Stimulated activated CD4-positive, alpha-beta T cell treated with anti-CD3 and anti-CD28 coated beads, Interleukin-2, amount 100 ng/mL, for 48 hours (primary cell): ENCODE data around the gene POLR3GL.

Experiments used
- DNase-seq, 2 donors: peaks; one replicate each; pipeline ENCODE4 v3.0.0-alpha.2; 2020

The POLR3GL gene

GRCh38 chr1:145993618-145994390 lies 29.3 kb downstream of the POLR3GL start:
- DNase-seq, result no peak

- DNase-seq, result no peak
Observed at GRCh38 chr1:145994391-145995120, 30.1 kb downstream of the POLR3GL start.

- DNase-seq, result no peak
Observed at GRCh38 chr1:145995148-145995881, 30.8 kb downstream of the POLR3GL start.

- no peak for DNase-seq
Observed at GRCh38 chr1:145995964-145996432, 31.5 kb downstream of the POLR3GL start.

- peak; percentile 84 to 91 for DNase-seq
Observed at GRCh38 chr1:145996433-145997015, 32.0 kb downstream of the POLR3GL start, which contains the start of gene TXNIP. TXNIP (minus strand) TSS chr1:145996579; CDS start chr1:145996266, 313 bp downstream.

- DNase-seq, result peak in 1 of 2 donors; percentile 46
Observed at GRCh38 chr1:145997016-145997717, 32.7 kb downstream of the POLR3GL start.

GRCh38 chr1:145997718-145998023 lies 33.2 kb downstream of the POLR3GL start:
- no peak for DNase-seq

- DNase-seq, result no peak
Observed at GRCh38 chr1:145999321-146000024, 35.0 kb downstream of the POLR3GL start.

GRCh38 chr1:146001709-146002108 lies 37.2 kb downstream of the POLR3GL start:
- no peak for DNase-seq

- DNase-seq, result no peak
Observed at GRCh38 chr1:146007489-146008133, 43.1 kb downstream of the POLR3GL start.

GRCh38 chr1:146010126-146010738 lies 45.7 kb downstream of the POLR3GL start:
- no peak for DNase-seq

- DNase-seq, result no peak
Observed at GRCh38 chr1:146012703-146013558, 48.4 kb downstream of the POLR3GL start.

- no peak for DNase-seq
Observed at GRCh38 chr1:146013559-146013922, 49.1 kb downstream of the POLR3GL start.

GRCh38 chr1:146016891-146017290 lies 52.4 kb downstream of the POLR3GL start:
- DNase-seq, result no peak

GRCh38 chr1:146019231-146020057 lies 55.0 kb downstream of the POLR3GL start:
- DNase-seq, result no peak

- DNase-seq, result no peak
Observed at GRCh38 chr1:146020058-146021049, 55.9 kb downstream of the POLR3GL start.

- DNase-seq, result no peak
Observed at GRCh38 chr1:146021050-146021445, 56.6 kb downstream of the POLR3GL start.
